Raji (cell line): Measurements from ENCODE around the gene SSH2.
A peak's percentile ranks its signal among the peaks of the same experiment; 100 is the strongest.

ENCODE experiments used
- POLR2A ChIP-seq: IDR thresholded peaks from 2 replicates; pipeline ENCODE4 v1.6.1; 2011; ENCODE audit warnings: low read depth, low read length, control low read depth; ENCODE audit not compliant: insufficient read depth

The SSH2 gene

GRCh38 chr17:29945281-29945680 is 15.3 kb upstream of the SSH2 start:
- no peak for TF ChIP-seq POLR2A

DNA sequence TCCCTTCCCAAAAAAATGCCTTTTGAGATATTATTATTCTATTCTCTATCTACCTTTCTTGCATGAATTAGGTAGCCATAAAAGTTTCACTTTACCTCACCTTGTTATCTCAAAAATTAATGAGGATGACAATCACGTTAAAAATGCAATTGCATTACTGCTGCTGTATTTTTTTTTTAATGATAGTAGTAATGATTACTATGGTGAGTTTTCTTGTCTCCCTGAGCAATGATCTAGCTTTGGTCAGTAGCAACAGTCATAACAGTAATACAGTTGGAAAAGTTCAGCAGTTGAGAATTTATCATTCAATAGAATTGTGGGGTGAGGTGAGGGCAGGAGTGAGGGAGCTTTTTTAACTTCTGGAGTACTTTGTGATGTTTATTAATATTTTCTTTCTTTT is 11.3 kb upstream of the SSH2 start, which contains the start of gene EFCAB5:
Gene EFCAB5, plus strand, starts transcription at position 301 of the 400 bp plus-strand sequence. CDS start 163 bp downstream, outside the sequence.
- no peak for TF ChIP-seq POLR2A

- no peak for TF ChIP-seq POLR2A
Measured at GRCh38 chr17:29936724-29937123, 6.7 kb upstream of the SSH2 start.

GRCh38 chr17:29933379-29933778 is 3.4 kb upstream of the SSH2 start:
- TF ChIP-seq POLR2A: no peak

DNA sequence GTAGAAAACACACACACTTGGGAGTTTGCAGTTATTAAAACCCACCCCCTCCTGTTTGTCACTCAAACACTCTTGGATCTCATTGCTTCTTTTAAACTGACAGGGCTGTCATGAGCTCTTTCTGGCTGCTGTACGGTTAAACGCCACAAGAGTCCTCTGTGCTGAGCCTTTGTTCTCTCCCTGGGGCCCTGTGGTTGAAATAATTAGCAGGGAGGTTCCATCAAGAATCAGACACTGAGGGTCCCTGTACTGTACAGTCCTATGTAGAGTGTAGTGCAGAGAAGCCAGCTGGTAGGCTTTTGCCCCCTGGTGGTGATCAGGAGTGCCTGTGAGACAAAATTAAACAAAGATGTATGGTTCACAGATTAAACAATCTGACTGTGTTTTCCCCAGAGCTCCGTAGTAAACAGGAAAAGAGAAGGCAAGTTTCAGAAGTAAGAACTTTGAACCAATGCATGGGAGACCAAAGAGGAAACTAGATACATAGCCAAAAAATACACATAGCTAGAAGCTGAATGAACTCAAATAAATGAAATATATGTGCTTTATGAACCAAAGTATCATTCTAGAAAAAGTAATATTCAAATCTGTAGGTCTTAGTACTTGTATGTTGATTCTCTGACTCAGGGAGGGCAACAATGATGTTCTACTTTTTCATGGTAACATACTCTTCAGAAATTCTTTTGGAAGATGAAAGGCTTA is 1.4 kb upstream of the SSH2 start:
- peak; percentile 20; the same call in 1 of the 2 replicates for TF ChIP-seq POLR2A

GRCh38 chr17:29930409-29931010 is 482 bp upstream of the SSH2 start:
- no peak for TF ChIP-seq POLR2A

- no peak for TF ChIP-seq POLR2A
Measured at GRCh38 chr17:29929006-29929532, 959 bp downstream of the SSH2 start.

- no peak for TF ChIP-seq POLR2A
Measured at GRCh38 chr17:29927546-29927945, 2.5 kb downstream of the SSH2 start.

DNA sequence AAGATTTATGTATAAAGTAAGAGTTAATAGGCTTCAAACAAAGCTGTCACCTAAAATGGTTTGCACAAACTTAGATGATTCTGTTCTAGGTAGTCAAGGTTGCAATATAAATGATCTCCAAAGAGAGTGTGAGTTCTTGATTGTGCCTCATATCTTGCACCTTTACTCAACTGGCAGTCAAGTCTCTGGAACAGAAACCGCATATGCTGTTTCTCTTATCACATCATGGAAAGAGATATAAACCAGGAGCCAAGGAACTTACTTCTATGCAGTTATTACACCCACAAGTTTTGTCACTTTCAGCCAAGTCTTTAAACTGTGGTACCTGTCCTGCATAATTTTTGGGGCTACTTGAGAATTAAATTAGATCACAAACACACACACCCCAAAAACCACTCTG is 5.2 kb downstream of the SSH2 start:
- no peak for TF ChIP-seq POLR2A

DNA sequence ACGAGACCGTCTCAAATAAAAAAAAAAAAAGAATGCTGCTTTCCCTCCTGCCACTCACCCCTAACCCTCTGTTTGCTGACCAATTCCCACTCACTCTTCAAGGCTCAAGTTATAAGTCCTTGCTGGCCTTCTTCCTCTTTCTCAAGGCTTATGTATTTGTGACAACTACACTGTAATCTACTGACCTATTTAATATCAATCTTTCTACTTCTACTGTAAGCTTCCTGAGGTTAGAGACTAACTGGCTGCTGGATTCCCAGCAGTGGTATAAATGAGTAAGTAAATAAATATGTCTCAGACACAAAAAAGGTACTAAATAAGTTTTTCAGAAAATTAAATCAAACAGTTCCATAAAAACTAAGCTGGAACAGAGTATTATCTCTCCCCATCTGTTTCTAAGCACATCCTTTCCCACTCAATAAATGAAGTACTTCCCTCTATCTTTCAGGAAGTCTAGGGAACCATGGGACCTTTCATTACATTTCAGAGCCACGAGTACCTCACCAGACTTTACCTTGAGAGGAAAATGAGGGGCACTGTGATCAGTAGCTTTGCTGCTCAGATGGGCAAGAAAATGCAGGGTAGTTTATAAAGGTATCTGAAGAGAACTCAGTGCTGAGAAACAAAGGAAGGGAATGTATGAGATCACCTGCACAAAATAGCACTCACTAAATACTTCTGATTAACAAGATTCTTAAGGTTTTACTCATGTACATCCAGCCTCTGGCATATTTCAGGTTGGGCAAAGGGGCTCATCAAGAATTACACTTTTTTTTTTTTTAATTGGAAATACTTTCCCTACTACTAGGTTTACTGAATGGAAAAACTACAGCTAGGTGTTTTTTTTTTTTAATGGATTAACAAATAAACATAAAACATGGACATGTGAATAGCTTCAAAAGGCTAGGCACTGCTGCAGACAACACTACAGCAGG is 10.8 kb downstream of the SSH2 start:
- no peak for TF ChIP-seq POLR2A

GRCh38 chr17:29918016-29918415 is 12.0 kb downstream of the SSH2 start:
- no peak for TF ChIP-seq POLR2A

- TF ChIP-seq POLR2A: no peak
Measured at GRCh38 chr17:29914819-29915537, 15.1 kb downstream of the SSH2 start.

DNA sequence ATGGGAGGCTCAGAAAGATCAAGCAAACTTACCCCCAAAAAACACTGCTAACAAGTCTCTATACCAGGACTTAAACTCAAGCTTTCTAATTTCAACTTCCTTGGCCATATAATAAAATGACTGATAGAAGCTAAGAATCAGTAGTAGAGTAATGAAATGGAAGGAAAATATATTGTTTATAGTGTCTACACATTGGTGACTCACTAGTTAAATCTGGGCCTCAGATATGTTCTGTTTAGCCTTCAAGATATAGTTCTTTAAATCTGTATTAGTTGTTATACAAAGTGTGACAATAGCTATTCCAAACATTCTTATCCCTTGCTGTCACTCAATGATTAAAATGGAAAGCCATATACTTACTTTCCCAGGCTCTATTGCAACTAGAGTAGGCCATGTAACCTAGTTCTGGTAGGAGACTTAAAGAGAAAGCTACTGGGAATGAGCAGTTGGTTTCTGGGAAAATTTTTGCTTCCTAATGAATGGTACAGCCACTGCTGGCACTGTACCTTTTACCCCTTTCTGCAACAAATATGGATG is 18.3 kb downstream of the SSH2 start:
- no peak for TF ChIP-seq POLR2A

GRCh38 chr17:29909236-29910003 is 20.6 kb downstream of the SSH2 start:
- no peak for TF ChIP-seq POLR2A
